A549 (cell line): ENCODE measurements around the gene PERM1.
A peak's percentile ranks its signal among the peaks of the same experiment; 100 is the strongest.

Experiments used
- BHLHE40 ChIP-seq: IDR thresholded peaks from 2 replicates; pipeline ENCODE4 v1.6.1; 2012; ENCODE audit warnings: low read depth, low read length, inconsistent platforms
- POLR2A ChIP-seq: IDR thresholded peaks from 2 replicates; pipeline ENCODE4 v1.6.1; 2012; ENCODE audit warnings: mild to moderate bottlenecking, low read length
- TF ChIP-seq, protein P1 (sequence below): fragments of >200 bp; sonication (Bioruptor Twin); formaldehyde crosslinking; IDR thresholded peaks from 3 replicates; pipeline ENCODE4 v1.5.1; 2016

DNA sequence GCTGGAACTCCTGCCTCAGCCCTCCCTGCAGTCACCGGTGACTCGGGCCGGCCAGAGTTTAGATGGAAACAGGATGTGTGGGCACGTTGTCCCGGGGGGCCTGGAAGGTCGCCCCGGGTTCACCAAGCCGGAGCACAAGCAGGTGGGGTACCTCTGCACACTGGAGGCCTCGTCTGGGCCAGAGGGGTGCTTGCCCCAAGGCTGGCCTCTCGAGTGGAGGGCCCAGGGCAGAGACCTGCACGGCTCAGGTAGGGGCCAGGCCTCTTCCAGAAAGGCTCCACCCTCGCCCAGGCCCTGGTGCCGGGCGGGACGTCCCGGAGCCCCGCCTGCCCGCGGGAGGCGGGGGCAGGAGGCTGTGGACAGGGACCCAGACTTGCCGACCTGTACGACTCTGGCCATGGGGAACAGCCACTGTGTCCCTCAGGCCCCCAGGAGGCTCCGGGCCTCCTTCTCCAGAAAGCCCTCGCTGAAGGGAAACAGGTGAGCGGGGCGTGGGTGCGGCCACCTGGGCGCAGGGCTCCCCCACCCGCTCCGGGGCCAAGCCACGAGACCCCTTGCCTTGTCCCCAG is 15.7 kb downstream of the PERM1 start, which contains the start of gene PLEKHN1:
- TF ChIP-seq POLR2A = peak; percentile 29; the same call in 1 of the 2 replicates
- TF ChIP-seq BHLHE40 = no peak
- TF ChIP-seq, protein P1, sequence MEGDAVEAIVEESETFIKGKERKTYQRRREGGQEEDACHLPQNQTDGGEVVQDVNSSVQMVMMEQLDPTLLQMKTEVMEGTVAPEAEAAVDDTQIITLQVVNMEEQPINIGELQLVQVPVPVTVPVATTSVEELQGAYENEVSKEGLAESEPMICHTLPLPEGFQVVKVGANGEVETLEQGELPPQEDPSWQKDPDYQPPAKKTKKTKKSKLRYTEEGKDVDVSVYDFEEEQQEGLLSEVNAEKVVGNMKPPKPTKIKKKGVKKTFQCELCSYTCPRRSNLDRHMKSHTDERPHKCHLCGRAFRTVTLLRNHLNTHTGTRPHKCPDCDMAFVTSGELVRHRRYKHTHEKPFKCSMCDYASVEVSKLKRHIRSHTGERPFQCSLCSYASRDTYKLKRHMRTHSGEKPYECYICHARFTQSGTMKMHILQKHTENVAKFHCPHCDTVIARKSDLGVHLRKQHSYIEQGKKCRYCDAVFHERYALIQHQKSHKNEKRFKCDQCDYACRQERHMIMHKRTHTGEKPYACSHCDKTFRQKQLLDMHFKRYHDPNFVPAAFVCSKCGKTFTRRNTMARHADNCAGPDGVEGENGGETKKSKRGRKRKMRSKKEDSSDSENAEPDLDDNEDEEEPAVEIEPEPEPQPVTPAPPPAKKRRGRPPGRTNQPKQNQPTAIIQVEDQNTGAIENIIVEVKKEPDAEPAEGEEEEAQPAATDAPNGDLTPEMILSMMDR = no peak
